Vagina (tissue), 2 donors: ENCODE data around the gene EIF3M.

Experiments used
- CTCF ChIP-seq, 3 experiments: fragments of 450-650 bp in 2 of 3; fragments of 200-600 bp in 1 of 3; sonication (generic) in 1 of 3; IDR thresholded peaks; one replicate each; pipeline ENCODE4 v1.5.1; 2017 to 2019; ENCODE audit warnings: antibody characterized with exemption in 3 of 3, mild to moderate bottlenecking in 2 of 3, moderate library complexity in 2 of 3
- POLR2A ChIP-seq, 2 donors: fragments of 450-650 bp; IDR thresholded peaks; one replicate each; pipeline ENCODE4 v1.6.1; 2017; ENCODE audit warnings: antibody characterized with exemption in 2 of 2, mild to moderate bottlenecking in 2 of 2, moderate library complexity in 2 of 2
- POLR2AphosphoS5 ChIP-seq, 2 donors: sonication (generic); formaldehyde crosslinking; IDR thresholded peaks; one replicate each; pipeline ENCODE4 v1.9.0; 2017; ENCODE audit warnings: antibody characterized with exemption in 2 of 2, mild to moderate bottlenecking in 2 of 2, low read depth in 1 of 2; ENCODE audit not compliant: insufficient read depth in 1 of 2

GRCh38 chr11:32549611-32550187 is 33.9 kb upstream of the EIF3M start:
- TF ChIP-seq CTCF (IDR thresholded peaks at IDR 0.05) (no peak), POLR2A (IDR thresholded peaks at IDR 0.05) (no peak), POLR2AphosphoS5 (IDR thresholded peaks at IDR 0.05; ENCODE audit: insufficient read depth in 1 of 2, low read depth in 1 of 2) (no peak)
